Spinal cord (tissue), 10 donors: ENCODE results near the gene CHRM4. TPM values are rescaled to one million over a fixed set of nuclear protein-coding genes. Genes with fewer than 3 reads are reported as not detected.

ENCODE experiments used
- DNase-seq, 6 donors: peaks; one replicate each; pipeline versions ENCODE4 v3.0.0 to v3.0.0-alpha.2; 2013 to 2015; ENCODE audit warnings: low spot score in 6 of 6, low read depth in 4 of 6
- H3K27ac ChIP-seq: one replicate; pipeline ENCODE4 v1.5.1; 2013; ENCODE audit warnings: low read depth, low read length, control low read depth
- H3K27me3 ChIP-seq: one replicate; pipeline ENCODE4 v1.6.1; 2013; ENCODE audit warnings: low read length; ENCODE audit not compliant: control insufficient read depth, insufficient read depth
- H3K36me3 ChIP-seq: one replicate; pipeline ENCODE4 v1.6.1; 2013; ENCODE audit warnings: low read length; ENCODE audit not compliant: control insufficient read depth, insufficient read depth
- H3K4me1 ChIP-seq: one replicate; pipeline ENCODE4 v1.6.1; 2013; ENCODE audit warnings: low read length; ENCODE audit not compliant: control insufficient read depth, insufficient read depth
- H3K4me3 ChIP-seq: one replicate; pipeline ENCODE4 v1.5.1; 2013; ENCODE audit warnings: low read depth, low read length, control low read depth
- H3K9me3 ChIP-seq: one replicate; pipeline ENCODE4 v1.6.1; 2013; ENCODE audit warnings: low read length; ENCODE audit not compliant: control insufficient read depth, insufficient read depth
- WGBS: methylation state at CpG from one replicate; pipeline ENCODE4 v1.1.5; 2013; ENCODE audit warnings: missing lambda C conversion rate; ENCODE audit not compliant: insufficient coverage; 5-methylcytosine and 5-hydroxymethylcytosine counted together
- polyA plus RNA-seq, 2 donors: library from polyadenylated mRNA; unstranded; fragments of 120-200 nt; gene quantifications; one replicate each; pipeline ENCODE4 v1.2.1, GENCODE V29; 2013; ENCODE audit not compliant: insufficient read length in 2 of 2
- total RNA-seq, 2 donors: library from RNA; depleted of rRNA in 1 of 2; stranded (reverse); fragments of 120-200 nt in 1 of 2; fragments of >200 nt in 1 of 2; gene quantifications; one replicate each; pipeline versions ENCODE4 v1.2.3 to v1.2.4, GENCODE V29; 2013 to 2014
- donor health status: healthy.

Gene CHRM4
- total and polyA plus RNA-seq, 4 donors = 1.0 to 7.6 (median 5.5) TPM

DNA sequence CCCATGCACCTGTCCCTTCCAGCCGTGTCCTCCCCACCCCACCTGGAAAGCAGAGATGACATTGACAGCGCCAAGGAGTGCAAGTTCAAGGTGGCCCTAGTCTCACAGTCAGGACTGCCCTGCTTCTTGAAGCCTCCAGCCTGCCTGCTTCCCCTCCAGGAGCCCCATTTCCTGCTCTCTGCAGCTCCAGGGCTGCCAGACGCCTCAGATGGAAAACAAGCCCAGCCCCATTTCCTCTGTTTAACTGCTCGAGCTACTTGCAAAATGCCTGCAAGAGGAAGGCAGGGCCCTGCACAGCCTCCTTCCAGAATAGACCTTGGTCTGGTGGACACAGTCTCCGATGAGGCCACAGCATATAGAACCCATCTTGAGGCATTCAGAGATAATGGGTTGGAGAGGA, 49.3 kb downstream of the CHRM4 start:
- H3K9me3 ChIP-seq = no peaks in the 10 kb centered on the region
- no peak overlapping the region for H3K27ac ChIP-seq
- no peak overlapping the region for H3K4me3 ChIP-seq
- H3K36me3 ChIP-seq = peaks cover 9% of the 10 kb centered on the region
- no peak for DNase-seq
- no peaks in the 10 kb centered on the region for H3K27me3 ChIP-seq
- peaks cover 41% of the 10 kb centered on the region for H3K4me1 ChIP-seq
- WGBS = 56% methylated on average over 4 of the region's 5 CpGs

DNA sequence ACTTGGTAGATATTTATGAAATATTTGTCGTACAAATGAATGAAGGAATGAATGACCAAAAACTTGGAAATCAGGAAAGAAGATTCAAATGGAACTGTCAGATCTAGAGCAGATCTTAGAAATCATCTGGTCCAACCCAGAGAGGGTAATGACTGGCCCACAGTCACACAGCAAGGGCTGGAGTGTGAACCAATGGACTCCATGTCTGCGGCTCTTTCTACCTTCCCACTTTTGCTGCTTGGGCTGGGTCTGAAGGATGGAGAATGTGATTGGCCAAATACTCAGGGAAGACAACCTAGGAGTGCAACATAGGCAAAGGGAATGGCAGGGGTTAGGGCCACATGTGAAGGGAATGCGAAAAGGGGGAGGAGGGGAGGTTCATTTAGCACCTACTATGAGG, 50.1 kb downstream of the CHRM4 start:
- Histone ChIP-seq H3K4me1 (peaks cover 40% of the 10 kb centered on the region), H3K36me3 (peaks cover 9% of the 10 kb centered on the region), H3K27me3 (no peaks in the 10 kb centered on the region), H3K4me3 (no peak overlapping the region), H3K9me3 (no peaks in the 10 kb centered on the region), H3K27ac (no peak overlapping the region)
- DNase-seq = no peak
- WGBS = 94% methylated on average over 2 of the region's 3 CpGs

GRCh38 chr11:46339816-46340215, 51.8 kb downstream of the CHRM4 start:
- WGBS = 93% methylated on average over 2 of the region's 2 CpGs
- H3K36me3 ChIP-seq = no peaks in the 10 kb centered on the region
- H3K27me3 ChIP-seq = no peaks in the 10 kb centered on the region
- no peaks in the 10 kb centered on the region for H3K9me3 ChIP-seq
- peaks cover 48% of the 10 kb centered on the region for H3K4me1 ChIP-seq
- DNase-seq = no peak
- no peak overlapping the region for H3K27ac ChIP-seq
- H3K4me3 ChIP-seq = no peak overlapping the region

- Histone ChIP-seq H3K36me3 (no peaks in the 10 kb centered on the region), H3K4me3 (no peak overlapping the region), H3K27me3 (no peaks in the 10 kb centered on the region), H3K9me3 (no peaks in the 10 kb centered on the region), H3K4me1 (peaks cover 53% of the 10 kb centered on the region), H3K27ac (peak overlapping the region; percentile 26)
- peak in 2 of 6 donors; percentile 75 to 76 for DNase-seq
- 19% methylated on average over 14 of the region's 16 CpGs for WGBS
Measured at GRCh38 chr11:46338988-46339666, 52.4 kb downstream of the CHRM4 start.

DNA sequence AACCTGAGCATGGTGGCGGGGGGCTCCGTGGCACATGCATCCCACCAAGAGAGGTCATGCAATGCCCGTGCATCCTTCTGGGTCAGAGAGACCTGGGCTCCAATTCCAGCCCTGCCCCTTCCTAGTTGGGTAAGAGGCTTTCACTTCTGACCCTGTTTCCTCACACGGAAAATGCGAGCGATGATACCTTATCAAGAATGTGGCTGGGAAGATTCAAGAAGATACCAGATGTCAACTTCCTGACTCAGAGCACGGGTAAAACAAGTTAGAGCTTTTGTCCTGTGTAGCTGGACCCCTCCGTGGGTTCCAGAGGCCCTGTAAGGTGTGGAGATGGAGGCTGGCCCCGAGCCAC, 53.0 kb downstream of the CHRM4 start:
- no peaks in the 10 kb centered on the region for H3K9me3 ChIP-seq
- H3K27me3 ChIP-seq = peaks cover 2% of the 10 kb centered on the region
- peaks cover 58% of the 10 kb centered on the region for H3K4me1 ChIP-seq
- no peak for DNase-seq
- H3K4me3 ChIP-seq = no peak overlapping the region
- H3K27ac ChIP-seq = no peak overlapping the region
- 55% methylated on average over 9 of the region's 9 CpGs for WGBS
- no peaks in the 10 kb centered on the region for H3K36me3 ChIP-seq

DNA sequence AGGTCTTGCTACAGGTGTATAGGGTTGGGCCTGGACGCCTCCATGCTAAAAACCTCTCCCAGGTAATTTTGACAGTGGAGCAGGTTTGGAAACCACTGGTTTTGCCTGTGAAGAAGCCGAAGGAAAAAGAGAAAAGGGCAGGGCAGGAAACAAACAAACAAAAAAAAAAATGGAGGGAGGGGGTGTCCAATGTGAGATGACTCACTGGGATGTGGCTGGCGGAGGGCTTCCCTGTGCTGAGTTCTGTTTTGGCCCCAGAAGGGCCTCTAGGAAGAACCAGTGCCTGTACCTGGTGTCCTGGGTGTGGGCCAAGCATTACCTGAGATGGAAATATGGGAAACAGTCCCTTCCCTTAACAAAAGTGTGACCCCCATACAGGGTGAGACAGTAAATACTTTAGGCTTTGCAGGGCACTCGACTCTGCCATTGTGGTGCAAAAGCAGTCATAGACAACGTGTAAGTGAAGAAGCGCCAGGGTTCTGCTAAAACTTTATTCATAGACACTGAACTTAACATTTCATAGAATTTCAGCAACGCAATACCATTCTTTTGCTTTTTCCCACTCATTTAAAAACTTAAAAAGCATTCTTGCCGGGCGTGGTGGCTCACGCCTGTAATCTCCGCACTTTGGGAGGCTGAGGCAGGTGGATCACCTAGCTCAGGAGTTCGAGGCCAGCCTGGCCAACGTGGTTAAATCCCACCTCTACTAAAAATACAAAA, 53.8 kb downstream of the CHRM4 start:
- Histone ChIP-seq H3K36me3 (no peaks in the 10 kb centered on the region), H3K4me1 (peaks cover 62% of the 10 kb centered on the region), H3K9me3 (no peaks in the 10 kb centered on the region), H3K27me3 (peaks cover 6% of the 10 kb centered on the region), H3K4me3 (no peak overlapping the region), H3K27ac (no peak overlapping the region)
- WGBS = 90% methylated on average over 11 of the region's 13 CpGs
- no peak for DNase-seq

DNA sequence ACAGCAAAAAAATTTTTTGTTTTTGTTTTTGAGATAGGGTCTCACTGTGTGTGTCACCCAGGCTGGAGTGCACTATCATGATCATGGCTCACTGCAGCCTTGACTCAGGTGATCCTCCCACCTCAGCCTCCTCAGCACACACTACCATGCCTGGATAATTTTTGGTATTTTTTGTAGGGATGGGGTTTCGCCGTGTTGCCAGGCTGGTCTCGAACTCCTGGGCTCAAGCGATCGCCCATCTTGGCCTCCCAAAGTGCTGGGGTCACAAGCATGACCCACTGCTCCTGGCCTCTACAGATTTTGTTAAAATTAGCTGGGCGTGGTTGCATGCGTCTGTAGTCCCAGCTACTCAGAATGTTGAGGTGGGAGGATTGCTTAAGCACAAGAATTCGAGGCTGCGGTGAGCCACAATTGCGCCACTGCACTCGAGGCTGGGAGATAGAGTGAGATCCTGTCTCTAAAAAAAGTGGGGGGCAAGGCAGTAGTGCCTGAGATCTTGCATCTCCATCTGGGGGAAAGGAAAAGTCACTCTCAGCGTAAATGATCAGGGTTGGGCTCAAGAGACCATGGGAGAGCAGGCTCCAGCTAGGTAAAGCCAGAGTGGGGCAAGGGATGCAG, 54.9 kb downstream of the CHRM4 start:
- Histone ChIP-seq H3K4me3 (no peak overlapping the region), H3K9me3 (no peaks in the 10 kb centered on the region), H3K27ac (peak overlapping the region; percentile 34), H3K36me3 (no peaks in the 10 kb centered on the region), H3K4me1 (peaks cover 62% of the 10 kb centered on the region), H3K27me3 (peaks cover 15% of the 10 kb centered on the region)
- DNase-seq = no peak
- 96% methylated on average over 10 of the region's 12 CpGs for WGBS

DNA sequence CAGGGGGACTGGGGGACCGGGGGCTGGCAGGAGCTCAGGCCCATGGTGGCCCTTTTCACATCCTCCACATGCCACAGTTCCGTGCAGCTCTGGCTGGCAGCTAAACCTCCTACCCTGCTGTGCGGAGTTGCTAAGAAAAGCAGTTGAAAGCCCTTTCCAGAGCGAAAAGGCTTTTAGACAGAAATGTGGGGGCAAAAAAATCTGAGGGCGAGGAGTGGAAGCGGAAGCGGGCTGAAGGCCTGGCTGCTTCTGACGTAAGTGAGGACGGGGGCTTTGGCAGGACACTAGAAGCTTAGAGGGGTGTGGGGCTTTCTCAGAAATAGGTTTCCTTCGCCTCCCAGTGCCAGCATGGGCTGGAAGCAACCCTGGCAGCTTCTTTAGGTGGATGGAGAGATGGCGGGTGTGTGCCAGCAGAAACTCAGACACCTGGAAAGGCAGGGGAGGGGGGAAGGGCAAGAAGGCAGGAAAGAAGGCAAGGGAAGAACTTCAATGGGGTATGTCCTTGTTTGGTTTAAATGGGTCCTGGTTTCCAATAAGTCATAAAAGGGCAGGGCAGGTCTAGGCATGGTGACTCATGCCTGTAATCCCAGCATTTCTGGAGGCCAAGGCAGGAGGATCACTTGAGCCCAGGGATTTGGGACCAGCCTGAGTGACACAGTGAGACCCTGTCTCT, 55.5 kb downstream of the CHRM4 start:
- peak in 2 of 6 donors; percentile 40 to 72 for DNase-seq
- H3K4me1 ChIP-seq = peaks cover 67% of the 10 kb centered on the region
- peak overlapping the region; percentile 34 for H3K27ac ChIP-seq

GRCh38 chr11:46335271-46335670, 56.3 kb downstream of the CHRM4 start:
- H3K4me3 ChIP-seq = no peak overlapping the region
- H3K27me3 ChIP-seq = peaks cover 17% of the 10 kb centered on the region
- no peak for DNase-seq
- H3K36me3 ChIP-seq = no peaks in the 10 kb centered on the region
- WGBS = 100% methylated on average over 1 of the region's 6 CpGs
- no peaks in the 10 kb centered on the region for H3K9me3 ChIP-seq
- H3K4me1 ChIP-seq = peaks cover 70% of the 10 kb centered on the region
- peak overlapping the region; percentile 34 for H3K27ac ChIP-seq

More for the DNA sequence above, 55.5 kb downstream of the CHRM4 start:
- 55% methylated on average over 9 of the region's 11 CpGs for WGBS
- no peaks in the 10 kb centered on the region for H3K36me3 ChIP-seq
- no peak overlapping the region for H3K4me3 ChIP-seq
- no peaks in the 10 kb centered on the region for H3K9me3 ChIP-seq
- peaks cover 17% of the 10 kb centered on the region for H3K27me3 ChIP-seq
